Keratinocyte (primary cell): ENCODE results near the gene CELF2. TPM values are rescaled to one million over a fixed set of nuclear protein-coding genes. Genes with fewer than 3 reads are reported as not detected.

Experiments
- DNase-seq: peaks from one replicate; pipeline ENCODE4 v3.0.0-alpha.2; 2011; ENCODE audit warnings: low read depth, missing footprints, low spot score
- FAIRE-seq: peaks from 2 replicates; lab custom pipeline; 2011; peaks lifted over from hg19 to GRCh38; lab: Jason Lieb, UNC
- H2AFZ ChIP-seq: 2 replicates; pipeline ENCODE4 v1.6.0; 2012; ENCODE audit warnings: low read length, control low read depth, inconsistent platforms; ENCODE audit not compliant: control insufficient read depth
- H3K27ac ChIP-seq: 2 replicates; pipeline ENCODE4 v1.5.1; 2011; ENCODE audit warnings: low read length; ENCODE audit not compliant: control insufficient read depth, insufficient read depth
- H3K27me3 ChIP-seq: 3 replicates; pipeline ENCODE4 v1.6.0; 2011; ENCODE audit warnings: low read length; ENCODE audit not compliant: control insufficient read depth, insufficient read depth; ENCODE audit errors: extremely low read depth
- H3K36me3 ChIP-seq, 2 experiments: 2 replicates in 1 of 2; 3 replicates in 1 of 2; pipeline ENCODE4 v1.5.1; 2011; ENCODE audit warnings: low read length in 2 of 2, mild to moderate bottlenecking in 1 of 2; ENCODE audit not compliant: control insufficient read depth in 2 of 2, insufficient read depth in 2 of 2; ENCODE audit errors: extremely low read depth in 1 of 2
- H3K4me1 ChIP-seq: 3 replicates; pipeline ENCODE4 v1.5.1; 2011; ENCODE audit warnings: low read length; ENCODE audit not compliant: control insufficient read depth, insufficient read depth; ENCODE audit errors: extremely low read depth
- H3K4me2 ChIP-seq: 3 replicates; pipeline ENCODE4 v1.6.0; 2011; ENCODE audit warnings: low read depth, low read length; ENCODE audit not compliant: control insufficient read depth, insufficient read depth; ENCODE audit errors: extremely low read depth
- H3K4me3 ChIP-seq, 3 experiments: fragments of 200-600 bp in 1 of 3; sonication (generic) in 1 of 3; 2 replicates in 2 of 3; 3 replicates in 1 of 3; pipeline ENCODE4 v1.5.1; 2011 to 2016; ENCODE audit warnings: low read length in 3 of 3, mild to moderate bottlenecking in 3 of 3, control low read depth in 2 of 3, inconsistent platforms in 1 of 3, low read depth in 1 of 3, mixed read lengths in 1 of 3, mixed run types in 1 of 3, moderate library complexity in 1 of 3; ENCODE audit not compliant: control insufficient read depth in 2 of 3, insufficient read depth in 2 of 3; ENCODE audit errors: extremely low read depth in 1 of 3
- H3K79me2 ChIP-seq: 2 replicates; pipeline ENCODE4 v1.6.0; 2012; ENCODE audit warnings: low read length; ENCODE audit not compliant: control insufficient read depth, insufficient read depth
- H3K9ac ChIP-seq: 3 replicates; pipeline ENCODE4 v1.6.0; 2011; ENCODE audit warnings: low read length; ENCODE audit not compliant: control insufficient read depth, insufficient read depth; ENCODE audit errors: extremely low read depth
- H3K9me1 ChIP-seq: 3 replicates; pipeline ENCODE4 v1.6.0; 2011; ENCODE audit warnings: low read length; ENCODE audit not compliant: control insufficient read depth, insufficient read depth; ENCODE audit errors: extremely low read depth
- H3K9me3 ChIP-seq: 2 replicates; pipeline ENCODE4 v1.5.1; 2012; ENCODE audit warnings: low read depth, low read length; ENCODE audit not compliant: control insufficient read depth
- H4K20me1 ChIP-seq: 3 replicates; pipeline ENCODE4 v1.6.0; 2011; ENCODE audit warnings: low read length; ENCODE audit not compliant: control insufficient read depth, insufficient read depth; ENCODE audit errors: extremely low read depth
- CTCF ChIP-seq, 3 experiments: IDR thresholded peaks in 1 of 3; conservative IDR thresholded peaks in 1 of 3; optimal IDR thresholded peaks in 1 of 3; 2 replicates in 2 of 3; 3 replicates in 1 of 3; pipeline versions ENCODE3 to v1.5.1; 2011; ENCODE audit warnings: low read length in 3 of 3, mild to moderate bottlenecking in 3 of 3, moderate library complexity in 2 of 3, control low read depth in 1 of 3, inconsistent platforms in 1 of 3; ENCODE audit not compliant: insufficient read depth in 2 of 3; ENCODE audit errors: extremely low read depth in 1 of 3
- EZH2 ChIP-seq: IDR thresholded peaks from one replicate; pipeline ENCODE4 v1.6.1; 2012; ENCODE audit warnings: inconsistent platforms, mild to moderate bottlenecking, low read length, moderate library complexity
- dilution Hi-C: fragments of 300-500 bp; cut with MboI; formaldehyde crosslinking; loops from one replicate; pipeline ENCODE4 v1.7.0; 2020; ENCODE audit warnings: low sequenced_read_pairs; ENCODE audit not compliant: extremely low pct_ligation_motif_present
- polyA plus RNA-seq, 5 experiments: library from polyadenylated mRNA; depleted of rRNA in 3 of 5; stranded (reverse) in 3 of 5; stranded (forward) in 1 of 5; unstranded in 1 of 5; fragments of >200 nt; gene quantifications; 1 replicate in 1 of 5; 2 replicates in 3 of 5; 3 replicates in 1 of 5; pipeline versions ENCODE4 v1.2.1 to v1.2.3, GENCODE V29; 2011 to 2012; ENCODE audit warnings: missing spikeins in 2 of 5, low read depth in 1 of 5, low replicate concordance in 1 of 5

The CELF2 gene
- polyA plus RNA-seq, 1 donor (not counting 4 experiments of a cell fraction or from before 2014, with no cell fraction given) = 9.8 TPM

DNA sequence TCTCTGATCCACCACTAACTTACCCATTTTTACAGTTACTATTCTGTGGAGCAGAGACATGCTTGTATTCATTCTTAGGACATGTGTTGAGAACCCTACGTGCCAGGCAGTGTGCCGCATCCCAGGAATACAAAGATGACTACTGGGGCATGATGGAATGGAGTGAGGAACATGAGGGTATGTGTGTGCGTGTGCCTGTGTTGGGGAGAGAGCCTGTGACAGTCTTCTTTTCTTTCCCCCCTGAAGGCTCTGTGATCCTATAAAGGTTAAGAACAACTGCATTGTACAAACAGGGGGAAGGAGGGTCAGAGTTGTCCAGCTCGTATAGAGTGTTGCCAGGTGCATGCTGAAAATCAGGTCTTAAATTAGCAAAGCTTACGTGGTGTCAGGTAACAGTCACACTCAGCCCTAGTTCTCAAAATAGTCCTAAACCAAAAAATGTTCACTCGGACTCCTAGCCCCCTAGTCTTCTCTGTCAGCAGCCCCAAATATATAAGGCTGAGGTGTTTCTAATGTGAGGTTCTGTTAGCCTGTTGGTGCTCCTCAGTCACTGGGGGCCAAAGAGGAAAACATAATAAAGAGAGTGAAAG lies 161.9 kb downstream of the CELF2 start:
- H3K4me1 ChIP-seq = no peaks in the 10 kb centered on the region
- no peaks in the 10 kb centered on the region for H3K27me3 ChIP-seq
- no peaks in the 10 kb centered on the region for H3K9me3 ChIP-seq
- no peak overlapping the region for H3K9ac ChIP-seq
- H3K27ac ChIP-seq = no peak overlapping the region
- H2AFZ ChIP-seq = no peak overlapping the region
- no peak overlapping the region for H3K4me2 ChIP-seq
- TF ChIP-seq EZH2 (no peak), CTCF (optimal IDR thresholded peaks at IDR 0.05 in 1 of 3, IDR thresholded peaks at IDR 0.05 in 1 of 3, conservative IDR thresholded peaks at IDR 0.05 in 1 of 3; ENCODE audit: extremely low read depth in 1 of 3, insufficient read depth in 2 of 3, low read length in 3 of 3) (no peak)
- no peak for FAIRE-seq
- no peaks in the 10 kb centered on the region for H3K79me2 ChIP-seq
- H3K4me3 ChIP-seq = no peak overlapping the region
- no peaks in the 10 kb centered on the region for H3K36me3 ChIP-seq
- no peaks in the 10 kb centered on the region for H3K9me1 ChIP-seq
- dilution Hi-C loops = no loop called here
- no peaks in the 10 kb centered on the region for H4K20me1 ChIP-seq
- no peak for DNase-seq

GRCh38 chr10:11180228-11180627 lies 162.6 kb downstream of the CELF2 start:
- Histone ChIP-seq H3K4me2 (no peak overlapping the region), H3K9ac (no peak overlapping the region), H4K20me1 (no peaks in the 10 kb centered on the region), H2AFZ (no peak overlapping the region), H3K79me2 (no peaks in the 10 kb centered on the region), H3K4me1 (no peaks in the 10 kb centered on the region), H3K27me3 (no peaks in the 10 kb centered on the region), H3K9me3 (no peaks in the 10 kb centered on the region), H3K9me1 (no peaks in the 10 kb centered on the region), H3K27ac (no peak overlapping the region), H3K4me3 (no peak overlapping the region), H3K36me3 (no peaks in the 10 kb centered on the region)
- DNase-seq = no peak
- dilution Hi-C loops = no loop called here
- no peak for TF ChIP-seq CTCF (optimal IDR thresholded peaks at IDR 0.05 in 1 of 3, IDR thresholded peaks at IDR 0.05 in 1 of 3, conservative IDR thresholded peaks at IDR 0.05 in 1 of 3; ENCODE audit: extremely low read depth in 1 of 3, insufficient read depth in 2 of 3, low read length in 3 of 3)
- TF ChIP-seq EZH2 = no peak
- no peak for FAIRE-seq
